Hepatocyte (in vitro differentiated cells): ENCODE data around the gene SHCBP1L. TPM values are rescaled to one million over a fixed set of nuclear protein-coding genes. Genes with fewer than 3 reads are reported as not detected.

Source experiments
- DNase-seq: peaks from one replicate; pipeline ENCODE4 v3.0.0-alpha.2; 2016; ENCODE audit warnings: low spot score
- H2AFZ ChIP-seq: fragments of 200-600 bp; sonication (generic); 2 replicates; pipeline ENCODE4 v1.6.0; 2016; ENCODE audit warnings: antibody characterized with exemption, mild to moderate bottlenecking
- H3K27ac ChIP-seq: fragments of 200-600 bp; sonication (generic); 2 replicates; pipeline ENCODE4 v1.5.1; 2016; ENCODE audit warnings: mild to moderate bottlenecking
- H3K27me3 ChIP-seq: fragments of 200-600 bp; sonication (generic); 2 replicates; pipeline ENCODE4 v1.6.1; 2016
- H3K36me3 ChIP-seq: fragments of 200-600 bp; sonication (generic); replicated peaks from 2 replicates; pipeline ENCODE4 v1.5.1; 2016; ENCODE audit warnings: low read depth; ENCODE audit not compliant: insufficient read depth
- H3K4me1 ChIP-seq: fragments of 200-600 bp; sonication (generic); 2 replicates; pipeline ENCODE4 v1.5.1; 2016; ENCODE audit warnings: mild to moderate bottlenecking, moderate library complexity; ENCODE audit not compliant: insufficient read depth
- H3K4me2 ChIP-seq: fragments of 200-600 bp; sonication (generic); 2 replicates; pipeline ENCODE4 v1.6.0; 2016
- H3K4me3 ChIP-seq: fragments of 200-600 bp; sonication (generic); 2 replicates; pipeline ENCODE4 v1.5.1; 2016; ENCODE audit warnings: mild to moderate bottlenecking
- H3K79me2 ChIP-seq: fragments of 200-600 bp; sonication (generic); 2 replicates; pipeline ENCODE4 v1.6.0; 2017; ENCODE audit warnings: mild to moderate bottlenecking
- H3K9me2 ChIP-seq: fragments of 200-600 bp; sonication (generic); replicated peaks from 2 replicates; pipeline ENCODE4 v1.6.0; 2017; ENCODE audit warnings: mild to moderate bottlenecking; ENCODE audit not compliant: insufficient read depth
- H3K9me3 ChIP-seq: fragments of 200-600 bp; sonication (generic); 2 replicates; pipeline ENCODE4 v1.5.1; 2016; ENCODE audit warnings: low read depth, mild to moderate bottlenecking
- H4K20me1 ChIP-seq: fragments of 200-600 bp; sonication (generic); 2 replicates; pipeline ENCODE4 v1.6.0; 2016; ENCODE audit warnings: mild to moderate bottlenecking; ENCODE audit not compliant: insufficient read depth, poor library complexity, severe bottlenecking
- CTCF ChIP-seq: fragments of 200-600 bp; sonication (generic); IDR thresholded peaks from 2 replicates; pipeline ENCODE4 v1.5.1; 2016; ENCODE audit warnings: antibody characterized with exemption, mild to moderate bottlenecking; ENCODE audit not compliant: poor library complexity
- EZH2 ChIP-seq: fragments of 200-600 bp; sonication (generic); IDR thresholded peaks from 2 replicates; pipeline ENCODE4 v1.6.1; 2016; ENCODE audit warnings: antibody characterized with exemption, mild to moderate bottlenecking, borderline replicate concordance
- EZH2phosphoT487 ChIP-seq: fragments of 200-600 bp; sonication (generic); IDR thresholded peaks from one replicate; pipeline ENCODE4 v1.6.1; 2018; ENCODE audit warnings: antibody characterized with exemption, mild to moderate bottlenecking, low read depth, moderate library complexity; ENCODE audit not compliant: unreplicated experiment, severe bottlenecking
- WGBS: methylation state at CpG from one replicate; pipeline ENCODE4 v1.1.6; 2016; ENCODE audit warnings: low lambda C conversion rate; ENCODE audit errors: missing lambda C conversion rate; 5-methylcytosine and 5-hydroxymethylcytosine counted together
- polyA plus RNA-seq: library from polyadenylated mRNA; unstranded; fragments of >200 nt; fragmentation: Nextera tagmentation; extraction: Ambion mirVana; gene quantifications from 2 replicates; pipeline ENCODE4 v1.2.1, GENCODE V29; 2016
- total RNA-seq: library from RNA; depleted of rRNA; stranded (reverse); fragments of >200 nt; gene quantifications from 2 replicates; pipeline ENCODE4 v1.2.3, GENCODE V29; 2014

SHCBP1L gene
- total and polyA plus RNA-seq, 2 experiments from 2014 or later = not detected

GRCh38 chr1:182985876-182986275, 32.9 kb upstream of the SHCBP1L start:
- Histone ChIP-seq H3K27ac (no peak overlapping the region), H4K20me1 (no peaks in the 10 kb centered on the region), H3K9me2 (peaks cover 6% of the 10 kb centered on the region), H3K4me2 (no peak overlapping the region), H2AFZ (no peak overlapping the region), H3K36me3 (no peaks in the 10 kb centered on the region), H3K27me3 (no peaks in the 10 kb centered on the region), H3K4me1 (no peaks in the 10 kb centered on the region), H3K79me2 (no peaks in the 10 kb centered on the region), H3K4me3 (no peak overlapping the region), H3K9me3 (no peaks in the 10 kb centered on the region)
- DNase-seq = no peak
- 97% methylated on average over 1 of the region's 1 CpG for WGBS
- no peak for TF ChIP-seq EZH2phosphoT487
- TF ChIP-seq EZH2 = no peak
- no peak for TF ChIP-seq CTCF

- no peak overlapping the region for H2AFZ ChIP-seq
- WGBS = 100% methylated on average over 1 of the region's 1 CpG
Measured at GRCh38 chr1:182984621-182985020, 31.7 kb upstream of the SHCBP1L start.

GRCh38 chr1:182984138-182984537, 31.2 kb upstream of the SHCBP1L start:
- Histone ChIP-seq H3K27me3 (no peaks in the 10 kb centered on the region), H3K36me3 (no peaks in the 10 kb centered on the region), H3K9me3 (no peaks in the 10 kb centered on the region), H4K20me1 (no peaks in the 10 kb centered on the region), H2AFZ (no peak overlapping the region), H3K4me3 (no peak overlapping the region), H3K27ac (no peak overlapping the region), H3K4me2 (no peak overlapping the region), H3K79me2 (no peaks in the 10 kb centered on the region), H3K9me2 (peaks cover 6% of the 10 kb centered on the region), H3K4me1 (no peaks in the 10 kb centered on the region)
- 93% methylated on average over 7 of the region's 7 CpGs for WGBS
- TF ChIP-seq EZH2phosphoT487 (no peak), CTCF (no peak), EZH2 (no peak)
- no peak for DNase-seq

More at GRCh38 chr1:182984621-182985020, 31.7 kb upstream of the SHCBP1L start:
- H3K79me2 ChIP-seq = no peaks in the 10 kb centered on the region
- TF ChIP-seq EZH2phosphoT487 (no peak), EZH2 (no peak), CTCF (no peak)
- no peak overlapping the region for H3K4me2 ChIP-seq
- H3K27me3 ChIP-seq = no peaks in the 10 kb centered on the region
- DNase-seq = no peak
- no peaks in the 10 kb centered on the region for H3K9me3 ChIP-seq
- no peak overlapping the region for H3K27ac ChIP-seq
- peaks cover 6% of the 10 kb centered on the region for H3K9me2 ChIP-seq
- H3K4me1 ChIP-seq = no peaks in the 10 kb centered on the region
- no peaks in the 10 kb centered on the region for H4K20me1 ChIP-seq
- no peaks in the 10 kb centered on the region for H3K36me3 ChIP-seq
- H3K4me3 ChIP-seq = no peak overlapping the region
